HK-2 (cell line): ENCODE results near the gene HOXA4.
A peak's percentile ranks its signal among the peaks of the same experiment; 100 is the strongest.

ENCODE experiments used
- DNase-seq: peaks from one replicate; pipeline ENCODE4 v3.0.0-alpha.2; 2018; ENCODE audit not compliant: unreplicated experiment

Gene HOXA4

GRCh38 chr7:27147199-27148030 is 16.9 kb upstream of the HOXA4 start, which contains the start of gene HOXA6:
Gene HOXA6 (minus strand): TSS chr7:27147774. CDS start chr7:27147749, 25 bp downstream.
- DNase-seq = peak; percentile 65

- no peak for DNase-seq
These were observed 16.1 kb upstream of the HOXA4 start for GRCh38 chr7:27146491-27147198.

- DNase-seq = no peak
These were observed 15.4 kb upstream of the HOXA4 start for GRCh38 chr7:27145914-27146412.

GRCh38 chr7:27145165-27145913 is 14.8 kb upstream of the HOXA4 start:
- no peak for DNase-seq

- no peak for DNase-seq
These were observed 14.2 kb upstream of the HOXA4 start for GRCh38 chr7:27144781-27145164.

- no peak for DNase-seq
These were observed 13.6 kb upstream of the HOXA4 start for GRCh38 chr7:27143950-27144780.

- DNase-seq = peak; percentile 88
These were observed 12.7 kb upstream of the HOXA4 start, which contains the start of gene HOXA5 for GRCh38 chr7:27143023-27143949. Gene HOXA5 (minus strand): TSS chr7:27143681. CDS start chr7:27143607, 74 bp downstream.

- DNase-seq = no peak
These were observed 12.0 kb upstream of the HOXA4 start for GRCh38 chr7:27142580-27143022.

- DNase-seq = peak; percentile 66
These were observed 11.5 kb upstream of the HOXA4 start for GRCh38 chr7:27141923-27142579.

GRCh38 chr7:27141137-27141922 is 10.8 kb upstream of the HOXA4 start:
- no peak for DNase-seq

- DNase-seq = no peak
These were observed 9.7 kb upstream of the HOXA4 start for GRCh38 chr7:27140126-27140857.

GRCh38 chr7:27139334-27140125 is 9.0 kb upstream of the HOXA4 start:
- DNase-seq = no peak

GRCh38 chr7:27138985-27139333 is 8.4 kb upstream of the HOXA4 start:
- no peak for DNase-seq

- no peak for DNase-seq
These were observed 7.9 kb upstream of the HOXA4 start for GRCh38 chr7:27138472-27138871.

GRCh38 chr7:27137640-27138315 is 7.2 kb upstream of the HOXA4 start:
- DNase-seq = no peak

- no peak for DNase-seq
These were observed 3.8 kb upstream of the HOXA4 start for GRCh38 chr7:27134392-27134791.
